ENCODE measurements around the gene KIAA1755.
"Not testable (repeated sequence)": the region's sequence is repeated elsewhere in the genome, so short reads cannot be mapped to it uniquely, and the experiment has no call there.

DNA sequence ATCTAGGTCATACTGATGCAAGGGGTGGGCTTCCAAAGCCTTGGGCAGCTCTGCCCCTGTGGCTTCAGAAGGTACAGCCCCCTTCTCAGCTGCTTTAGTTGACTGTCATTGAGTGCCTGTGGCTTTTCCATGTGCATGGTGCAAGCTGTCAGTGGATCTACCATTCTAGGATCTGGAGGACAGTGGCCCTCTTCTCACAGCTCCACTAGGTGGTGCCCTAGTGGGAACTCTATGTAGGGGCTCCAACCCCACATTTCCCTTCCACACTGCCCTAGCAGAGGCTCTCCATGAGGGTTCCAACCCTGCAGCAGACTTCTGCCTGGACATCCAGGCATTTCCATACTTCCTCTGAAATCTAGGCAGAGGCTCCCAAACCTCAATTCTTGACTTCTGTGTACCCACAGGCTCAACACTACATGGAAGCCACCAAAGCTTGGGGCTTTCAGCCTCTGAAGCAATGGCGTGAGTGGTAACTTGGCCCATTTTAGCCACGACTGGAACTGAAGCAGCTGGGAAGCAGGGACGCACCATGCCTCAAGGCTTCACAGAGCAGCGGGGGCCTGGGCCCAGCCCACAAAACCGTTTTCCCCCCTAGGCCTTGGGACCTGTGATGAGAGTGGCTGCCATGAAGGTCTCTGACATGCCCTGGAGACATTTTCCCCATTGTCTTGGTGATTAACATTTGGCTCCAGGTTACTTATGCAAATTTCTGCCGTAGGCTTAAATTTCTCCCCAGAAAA is 20.8 kb upstream of the KIAA1755 start:
- TF ChIP-seq, protein P1, sequence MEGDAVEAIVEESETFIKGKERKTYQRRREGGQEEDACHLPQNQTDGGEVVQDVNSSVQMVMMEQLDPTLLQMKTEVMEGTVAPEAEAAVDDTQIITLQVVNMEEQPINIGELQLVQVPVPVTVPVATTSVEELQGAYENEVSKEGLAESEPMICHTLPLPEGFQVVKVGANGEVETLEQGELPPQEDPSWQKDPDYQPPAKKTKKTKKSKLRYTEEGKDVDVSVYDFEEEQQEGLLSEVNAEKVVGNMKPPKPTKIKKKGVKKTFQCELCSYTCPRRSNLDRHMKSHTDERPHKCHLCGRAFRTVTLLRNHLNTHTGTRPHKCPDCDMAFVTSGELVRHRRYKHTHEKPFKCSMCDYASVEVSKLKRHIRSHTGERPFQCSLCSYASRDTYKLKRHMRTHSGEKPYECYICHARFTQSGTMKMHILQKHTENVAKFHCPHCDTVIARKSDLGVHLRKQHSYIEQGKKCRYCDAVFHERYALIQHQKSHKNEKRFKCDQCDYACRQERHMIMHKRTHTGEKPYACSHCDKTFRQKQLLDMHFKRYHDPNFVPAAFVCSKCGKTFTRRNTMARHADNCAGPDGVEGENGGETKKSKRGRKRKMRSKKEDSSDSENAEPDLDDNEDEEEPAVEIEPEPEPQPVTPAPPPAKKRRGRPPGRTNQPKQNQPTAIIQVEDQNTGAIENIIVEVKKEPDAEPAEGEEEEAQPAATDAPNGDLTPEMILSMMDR (IDR thresholded peaks at IDR 0.05) = not testable (repeated sequence)
- TF ChIP-seq POLR2A (IDR thresholded peaks at IDR 0.05) = not testable (repeated sequence)
